Gastrocnemius medialis (tissue), 4 donors: ENCODE measurements around the gene FRY. TPM values are rescaled to one million over a fixed set of nuclear protein-coding genes. Genes with fewer than 3 reads are reported as not detected.

ENCODE experiments used
- ATAC-seq, 2 donors: fragments of 150-250 bp; one replicate each; pipeline ENCODE4 v1.9.1; 2016
- DNase-seq, 2 donors: peaks; one replicate each; pipeline ENCODE4 v3.0.0-alpha.2; 2019
- H3K27ac ChIP-seq, 4 donors: fragments of 200-600 bp; sonication (generic); 1 replicate in 1 of 4; 2 replicates in 3 of 4; pipeline ENCODE4 v1.5.1; 2016 to 2018; ENCODE audit warnings: mild to moderate bottlenecking in 2 of 4, moderate library complexity in 1 of 4
- H3K27me3 ChIP-seq, 3 donors: fragments of 200-600 bp; sonication (generic) in 2 of 3; 1 replicate in 1 of 3; 2 replicates in 2 of 3; pipeline versions ENCODE4 v1.5.1 to v1.6.0; 2016 to 2019; ENCODE audit warnings: mild to moderate bottlenecking in 1 of 3, moderate library complexity in 1 of 3
- H3K36me3 ChIP-seq, 2 donors: fragments of 200-600 bp; sonication (generic) in 1 of 2; one replicate each; pipeline ENCODE4 v1.5.1; 2017 to 2018
- H3K4me1 ChIP-seq, 2 donors: fragments of 200-600 bp; sonication (generic) in 1 of 2; one replicate each; pipeline ENCODE4 v1.5.1; 2016 to 2017; ENCODE audit warnings: mild to moderate bottlenecking in 2 of 2
- H3K4me3 ChIP-seq, 4 donors: fragments of 200-600 bp; sonication (generic) in 3 of 4; 1 replicate in 1 of 4; 2 replicates in 3 of 4; pipeline ENCODE4 v1.5.1; 2016 to 2019; ENCODE audit warnings: mild to moderate bottlenecking in 2 of 4
- H3K9me3 ChIP-seq, 3 donors: fragments of 200-600 bp; sonication (generic) in 2 of 3; 1 replicate in 1 of 3; 2 replicates in 2 of 3; pipeline ENCODE4 v1.5.1; 2016 to 2019
- CTCF ChIP-seq, 5 experiments: fragments of 450-650 bp in 3 of 5; fragments of 200-600 bp in 2 of 5; sonication (generic) in 2 of 5; IDR thresholded peaks in 4 of 5; conservative IDR thresholded peaks in 1 of 5; 1 replicate in 4 of 5; 2 replicates in 1 of 5; pipeline ENCODE4 v1.5.1; 2016 to 2019; ENCODE audit warnings: antibody characterized with exemption in 5 of 5, mild to moderate bottlenecking in 3 of 5, moderate library complexity in 3 of 5
- POLR2A ChIP-seq, 2 donors: fragments of 450-650 bp; IDR thresholded peaks; one replicate each; pipeline ENCODE4 v1.6.1; 2017; ENCODE audit warnings: antibody characterized with exemption in 2 of 2, mild to moderate bottlenecking in 2 of 2, moderate library complexity in 2 of 2
- in situ Hi-C, 4 donors: fragments of 200-750 bp; cut with MboI; loops; one replicate each; pipeline versions ENCODE4 v1.15.0 to v1.8.0; 2017; ENCODE audit warnings: low sequenced_read_pairs in 4 of 4
- intact Hi-C: fragments of 100-400 bp; cut with DNase I; formaldehyde crosslinking; loops from one replicate; pipeline ENCODE4 v1.15.1; 2023; ENCODE audit warnings: low total_unique reads
- total RNA-seq, 4 donors: library from RNA; depleted of rRNA; stranded (reverse); fragments of >200 nt; gene quantifications; one replicate each; pipeline versions ENCODE4 v1.1.0 to v1.2.3, GENCODE V29; 2016

The FRY gene
- total RNA-seq, 4 donors from 2014 or later: 10.1 to 48.3 (median 21.4) TPM

GRCh38 chr13:32302461-32302860 is 270.9 kb downstream of the FRY start:
- no peaks in the 10 kb centered on the region for H3K4me1 ChIP-seq
- no peak overlapping the region for H3K4me3 ChIP-seq
- no peaks in the 10 kb centered on the region for H3K27me3 ChIP-seq
- no peak overlapping the region for H3K27ac ChIP-seq
- intact Hi-C loops: no loop called here
- in situ Hi-C loops: loop anchor here (5.0 to 25.0 kb wide), 4 partner anchors 290 to 390 kb away; no protein-coding TSS in a partner anchor
- DNase-seq (no peak), ATAC-seq (no peak)
- no peaks in the 10 kb centered on the region for H3K9me3 ChIP-seq
- H3K36me3 ChIP-seq: no peaks in the 10 kb centered on the region
- TF ChIP-seq CTCF (IDR thresholded peaks at IDR 0.05 in 4 of 5, conservative IDR thresholded peaks at IDR 0.05 in 1 of 5) (no peak), POLR2A (IDR thresholded peaks at IDR 0.05) (no peak)

- H3K27me3 ChIP-seq: no peaks in the 10 kb centered on the region
- no peaks in the 10 kb centered on the region for H3K4me1 ChIP-seq
- H3K4me3 ChIP-seq: no peak overlapping the region
- H3K9me3 ChIP-seq: no peaks in the 10 kb centered on the region
- in situ Hi-C loops: loop anchor here in 3 of 4 donors (10.0 to 25.0 kb wide), 3 partner anchors 293 to 393 kb away; no protein-coding TSS in a partner anchor
- no peak overlapping the region for H3K27ac ChIP-seq
- intact Hi-C loops: no loop called here
- ATAC-seq (no peak), DNase-seq (no peak)
- no peaks in the 10 kb centered on the region for H3K36me3 ChIP-seq
- TF ChIP-seq POLR2A (IDR thresholded peaks at IDR 0.05): no peak
- TF ChIP-seq CTCF (IDR thresholded peaks at IDR 0.05 in 4 of 5, conservative IDR thresholded peaks at IDR 0.05 in 1 of 5): no peak
These were observed 274.1 kb downstream of the FRY start for GRCh38 chr13:32305646-32306045.

GRCh38 chr13:32309312-32310133 is 277.9 kb downstream of the FRY start:
- in situ Hi-C loops: loop anchor here in 3 of 4 donors (10.0 to 25.0 kb wide), 3 partner anchors 297 to 397 kb away; no protein-coding TSS in a partner anchor
- no peak for DNase-seq
- no peaks in the 10 kb centered on the region for H3K27me3 ChIP-seq
- H3K36me3 ChIP-seq: no peaks in the 10 kb centered on the region
- peak in 1 of 2 donors; percentile 40 for ATAC-seq
- H3K4me3 ChIP-seq: peak overlapping the region in 3 of 4 donors; percentile 20 to 37 (median 31)
- no peak overlapping the region for H3K27ac ChIP-seq
- no peaks in the 10 kb centered on the region for H3K9me3 ChIP-seq
- intact Hi-C loops: loop anchor here (2.0 to 5.0 kb wide), 3 partner anchors 63 to 399 kb away; no protein-coding TSS in a partner anchor
- TF ChIP-seq CTCF (IDR thresholded peaks at IDR 0.05 in 4 of 5, conservative IDR thresholded peaks at IDR 0.05 in 1 of 5): no peak
- TF ChIP-seq POLR2A (IDR thresholded peaks at IDR 0.05): no peak
- no peaks in the 10 kb centered on the region for H3K4me1 ChIP-seq

- H3K4me1 ChIP-seq: no peaks in the 10 kb centered on the region
- peak in 1 of 2 donors; percentile 81 for ATAC-seq
- TF ChIP-seq POLR2A (IDR thresholded peaks at IDR 0.05) (no peak), CTCF (IDR thresholded peaks at IDR 0.05 in 4 of 5, conservative IDR thresholded peaks at IDR 0.05 in 1 of 5) (peak; percentile 38 to 71 (median 61))
- no peak overlapping the region for H3K27ac ChIP-seq
- in situ Hi-C loops: loop anchor here in 1 of 4 donors (25.0 kb wide), 2 partner anchors 298 to 398 kb away; no protein-coding TSS in a partner anchor
- H3K36me3 ChIP-seq: no peaks in the 10 kb centered on the region
- H3K27me3 ChIP-seq: no peaks in the 10 kb centered on the region
- no peaks in the 10 kb centered on the region for H3K9me3 ChIP-seq
- peak in 1 of 2 donors; percentile 2 for DNase-seq
- intact Hi-C loops: loop anchor here (2.0 to 5.0 kb wide), 3 partner anchors 63 to 399 kb away; no protein-coding TSS in a partner anchor
- H3K4me3 ChIP-seq: peak overlapping the region in 3 of 4 donors; percentile 20 to 37 (median 31)
These were observed 278.6 kb downstream of the FRY start for GRCh38 chr13:32310134-32310706.
